Naive B cell (primary cell): ENCODE data around the gene EPB41L2. TPM values are rescaled to one million over a fixed set of nuclear protein-coding genes. Genes with fewer than 3 reads are reported as not detected.
A peak's percentile ranks its signal among the peaks of the same experiment; 100 is the strongest.

ENCODE experiments used
- ATAC-seq, 2 donors: fragments of 150-1000 bp; cut with Tn5 transposase; 2 replicates each; pipeline ENCODE4 v1.10.0; 2021; ENCODE audit warnings: low read depth in 2 of 2, mild to moderate bottlenecking in 2 of 2, moderate library complexity in 2 of 2
- DNase-seq: peaks from one replicate; pipeline ENCODE4 v3.0.0; 2022
- H3K27ac Mint-ChIP-seq, 6 donors: one replicate each; pipeline ENCODE4 v1.8.0; 2020 to 2022; ENCODE audit warnings: mild to moderate bottlenecking in 6 of 6, mixed read lengths in 6 of 6, moderate library complexity in 5 of 6, inconsistent platforms in 2 of 6
- H3K27me3 Mint-ChIP-seq, 3 donors: one replicate each; pipeline ENCODE4 v1.8.0; 2021 to 2022; ENCODE audit warnings: mixed read lengths in 3 of 3, mild to moderate bottlenecking in 1 of 3
- H3K36me3 Mint-ChIP-seq, 2 donors: one replicate each; pipeline ENCODE4 v1.8.0; 2020 to 2022; ENCODE audit warnings: mixed read lengths in 2 of 2, inconsistent platforms in 1 of 2, mild to moderate bottlenecking in 1 of 2
- H3K4me1 Mint-ChIP-seq, 3 donors: one replicate each; pipeline ENCODE4 v1.8.0; 2020 to 2022; ENCODE audit warnings: mixed read lengths in 3 of 3, inconsistent platforms in 1 of 3, mild to moderate bottlenecking in 1 of 3, moderate library complexity in 1 of 3
- H3K4me3 Mint-ChIP-seq, 8 donors: one replicate each; pipeline ENCODE4 v1.8.0; 2020 to 2022; ENCODE audit warnings: mild to moderate bottlenecking in 8 of 8, mixed read lengths in 8 of 8, moderate library complexity in 8 of 8, inconsistent platforms in 2 of 8
- H3K9me3 Mint-ChIP-seq, 7 donors: one replicate each; pipeline ENCODE4 v1.8.0; 2020 to 2022; ENCODE audit warnings: mixed read lengths in 7 of 7, mild to moderate bottlenecking in 5 of 7, inconsistent platforms in 2 of 7, moderate library complexity in 1 of 7
- polyA plus RNA-seq, 6 donors: library from polyadenylated mRNA; unstranded; fragments of 300-500 nt; fragmentation: Illumina TruSeq; gene quantifications; one replicate each; pipeline ENCODE4 v1.2.3, GENCODE V29; 2021; ENCODE audit warnings: low read depth in 6 of 6

The EPB41L2 gene
- polyA plus RNA-seq, 6 donors from 2014 or later = 10.9 to 51.1 (median 34.0) TPM

- no peak for ATAC-seq
- Mint-ChIP-seq H3K9me3 (peaks cover 0 to under 1% (median 0%) of the 10 kb centered on the region in 7 donors), H3K4me1 (no peaks in the 10 kb centered on the region), H3K27ac (no peak overlapping the region), H3K4me3 (no peak overlapping the region), H3K27me3 (no peaks in the 10 kb centered on the region), H3K36me3 (no peaks in the 10 kb centered on the region)
- no peak for DNase-seq
These were observed 17.0 kb upstream of the EPB41L2 start for GRCh38 chr6:131080084-131080483.

- peaks cover 0 to 8% (median 0%) of the 10 kb centered on the region in 7 donors for H3K9me3 Mint-ChIP-seq
- H3K36me3 Mint-ChIP-seq = peaks cover 0 to 8% of the 10 kb centered on the region in 2 donors
- no peak for ATAC-seq
- no peak overlapping the region for H3K27ac Mint-ChIP-seq
- H3K4me1 Mint-ChIP-seq = no peaks in the 10 kb centered on the region
- no peak for DNase-seq
- no peaks in the 10 kb centered on the region for H3K27me3 Mint-ChIP-seq
- no peak overlapping the region for H3K4me3 Mint-ChIP-seq
These were observed 10.5 kb upstream of the EPB41L2 start for GRCh38 chr6:131073577-131073976.

GRCh38 chr6:131070061-131070460 lies 7.0 kb upstream of the EPB41L2 start:
- Mint-ChIP-seq H3K4me3 (no peak overlapping the region), H3K27ac (no peak overlapping the region), H3K27me3 (no peaks in the 10 kb centered on the region), H3K9me3 (peaks cover 0 to 12% (median 4%) of the 10 kb centered on the region in 7 donors), H3K4me1 (no peaks in the 10 kb centered on the region), H3K36me3 (peaks cover 0 to 8% of the 10 kb centered on the region in 2 donors)
- ATAC-seq (no peak), DNase-seq (no peak)

- Mint-ChIP-seq H3K4me1 (peaks cover 4 to 7% (median 7%) of the 10 kb centered on the region in 3 donors), H3K4me3 (no peak overlapping the region), H3K36me3 (peaks cover 0 to 8% of the 10 kb centered on the region in 2 donors), H3K27me3 (no peaks in the 10 kb centered on the region), H3K27ac (no peak overlapping the region), H3K9me3 (peaks cover 0 to 9% (median 4%) of the 10 kb centered on the region in 7 donors)
- ATAC-seq (no peak), DNase-seq (no peak)
These were observed 5.1 kb upstream of the EPB41L2 start for GRCh38 chr6:131068165-131068564.

- Mint-ChIP-seq H3K27ac (no peak overlapping the region), H3K27me3 (no peaks in the 10 kb centered on the region), H3K9me3 (peaks cover 0 to 9% (median 4%) of the 10 kb centered on the region in 7 donors), H3K4me3 (no peak overlapping the region), H3K36me3 (peaks cover 0 to 8% of the 10 kb centered on the region in 2 donors), H3K4me1 (peaks cover 4 to 7% (median 7%) of the 10 kb centered on the region in 3 donors)
- ATAC-seq = no peak
- DNase-seq = no peak
These were observed 4.5 kb upstream of the EPB41L2 start for GRCh38 chr6:131067521-131067920.

- peak overlapping the region in 1 of 8 donors; percentile 82 for H3K4me3 Mint-ChIP-seq
These were observed 2.8 kb upstream of the EPB41L2 start for GRCh38 chr6:131065824-131066171.

GRCh38 chr6:131065112-131065823 lies 2.2 kb upstream of the EPB41L2 start:
- Mint-ChIP-seq H3K36me3 (peaks cover 0 to 6% of the 10 kb centered on the region in 2 donors), H3K9me3 (peaks cover 0 to 8% (median under 1%) of the 10 kb centered on the region in 7 donors), H3K4me3 (peak overlapping the region in 1 of 8 donors; percentile 82), H3K27me3 (no peaks in the 10 kb centered on the region), H3K27ac (peak overlapping the region in 1 of 6 donors; percentile 48), H3K4me1 (peaks cover 22 to 27% (median 26%) of the 10 kb centered on the region in 3 donors)
- DNase-seq = no peak
- no peak for ATAC-seq

More at GRCh38 chr6:131065824-131066171, 2.8 kb upstream of the EPB41L2 start:
- Mint-ChIP-seq H3K36me3 (peaks cover 0 to 8% of the 10 kb centered on the region in 2 donors), H3K27me3 (no peaks in the 10 kb centered on the region), H3K27ac (peak overlapping the region in 2 of 6 donors; percentile 2 to 65), H3K4me1 (peaks cover 17 to 22% (median 21%) of the 10 kb centered on the region in 3 donors), H3K9me3 (peaks cover 0 to 9% (median 4%) of the 10 kb centered on the region in 7 donors)
- DNase-seq (no peak), ATAC-seq (no peak)

GRCh38 chr6:131063764-131064272 lies 773 bp upstream of the EPB41L2 start:
- Mint-ChIP-seq H3K36me3 (no peaks in the 10 kb centered on the region), H3K4me1 (peaks cover 22 to 37% (median 30%) of the 10 kb centered on the region in 3 donors), H3K4me3 (peak overlapping the region; percentile 74 to 96 (median 88)), H3K9me3 (peaks cover 0 to 4% (median 0%) of the 10 kb centered on the region in 7 donors), H3K27ac (peak overlapping the region; percentile 37 to 95 (median 76)), H3K27me3 (no peaks in the 10 kb centered on the region)
- ATAC-seq = no peak
- no peak for DNase-seq

GRCh38 chr6:131062241-131063027 lies 611 bp downstream of the EPB41L2 start:
- Mint-ChIP-seq H3K4me1 (peaks cover 22 to 37% (median 30%) of the 10 kb centered on the region in 3 donors), H3K4me3 (peak overlapping the region; percentile 88 to 97 (median 92)), H3K27ac (peak overlapping the region; percentile 81 to 94 (median 90)), H3K36me3 (peaks cover 0 to 1% of the 10 kb centered on the region in 2 donors), H3K27me3 (no peaks in the 10 kb centered on the region), H3K9me3 (peaks cover 0 to 7% (median 1%) of the 10 kb centered on the region in 7 donors)
- DNase-seq (peak; percentile 30), ATAC-seq (peak; percentile 48 to 51)

GRCh38 chr6:131061751-131062119 lies 1.3 kb downstream of the EPB41L2 start:
- Mint-ChIP-seq H3K27ac (peak overlapping the region; percentile 69 to 93 (median 86)), H3K9me3 (peaks cover 3 to 12% (median 6%) of the 10 kb centered on the region in 7 donors), H3K4me1 (peaks cover 22 to 42% (median 36%) of the 10 kb centered on the region in 3 donors), H3K27me3 (no peaks in the 10 kb centered on the region), H3K4me3 (peak overlapping the region; percentile 88 to 97 (median 92)), H3K36me3 (peaks cover 0 to 8% of the 10 kb centered on the region in 2 donors)
- peak; percentile 6 for DNase-seq
- no peak for ATAC-seq

- Mint-ChIP-seq H3K4me3 (peak overlapping the region; percentile 88 to 97 (median 92)), H3K27me3 (no peaks in the 10 kb centered on the region), H3K9me3 (peaks cover 0 to 15% (median 10%) of the 10 kb centered on the region in 7 donors), H3K36me3 (peaks cover 0 to 14% of the 10 kb centered on the region in 2 donors), H3K4me1 (peaks cover 22 to 42% (median 36%) of the 10 kb centered on the region in 3 donors), H3K27ac (peak overlapping the region; percentile 69 to 93 (median 86))
- DNase-seq (peak; percentile 9), ATAC-seq (no peak)
These were observed 1.8 kb downstream of the EPB41L2 start for GRCh38 chr6:131061041-131061750.

- Mint-ChIP-seq H3K9me3 (peaks cover 0 to 24% (median 17%) of the 10 kb centered on the region in 7 donors), H3K4me1 (peaks cover 22 to 42% (median 36%) of the 10 kb centered on the region in 3 donors), H3K27ac (peak overlapping the region in 4 of 6 donors; percentile 1 to 33 (median 9)), H3K27me3 (no peaks in the 10 kb centered on the region), H3K4me3 (peak overlapping the region in 7 of 8 donors; percentile 88 to 97 (median 94)), H3K36me3 (peaks cover 0 to 17% of the 10 kb centered on the region in 2 donors)
- DNase-seq (no peak), ATAC-seq (no peak)
These were observed 2.7 kb downstream of the EPB41L2 start for GRCh38 chr6:131060311-131060710.
